Transverse colon (tissue), 4 donors: ENCODE data around the gene LRP5. TPM values are rescaled to one million over a fixed set of nuclear protein-coding genes. Genes with fewer than 3 reads are reported as not detected.

ENCODE experiments used
- DNase-seq: peaks from one replicate; pipeline ENCODE4 v3.0.0-alpha.2; 2019
- H3K27ac ChIP-seq, 4 donors: fragments of 200-600 bp; sonication (generic); 2 replicates each; pipeline ENCODE4 v1.5.1; 2016 to 2018; ENCODE audit warnings: inconsistent platforms in 4 of 4
- H3K27me3 ChIP-seq: fragments of 200-600 bp; sonication (generic); 2 replicates; pipeline ENCODE4 v1.5.1; 2017; ENCODE audit warnings: inconsistent platforms
- H3K36me3 ChIP-seq, 4 donors: fragments of 200-600 bp; sonication (generic); 2 replicates each; pipeline ENCODE4 v1.5.1; 2017 to 2019; ENCODE audit warnings: inconsistent platforms in 4 of 4
- H3K4me1 ChIP-seq, 4 donors: fragments of 200-600 bp; sonication (generic); 2 replicates each; pipeline ENCODE4 v1.5.1; 2017 to 2020; ENCODE audit warnings: inconsistent platforms in 4 of 4
- H3K4me3 ChIP-seq, 4 donors: fragments of 200-600 bp; sonication (generic); 1 replicate in 1 of 4; 2 replicates in 3 of 4; pipeline versions ENCODE4 v1.5.1 to v1.6.1; 2017 to 2019; ENCODE audit warnings: inconsistent platforms in 4 of 4
- H3K9me3 ChIP-seq, 2 donors: fragments of 200-600 bp; sonication (generic); 2 replicates each; pipeline ENCODE4 v1.5.1; 2017 to 2019; ENCODE audit warnings: inconsistent platforms in 2 of 2
- CTCF ChIP-seq, 5 experiments: fragments of 200-600 bp in 3 of 5; fragments of 450-650 bp in 2 of 5; sonication (generic) in 3 of 5; IDR thresholded peaks; 1 replicate in 2 of 5; 2 replicates in 3 of 5; pipeline ENCODE4 v1.5.1; 2016 to 2017; ENCODE audit warnings: antibody characterized with exemption in 5 of 5, inconsistent platforms in 3 of 5, mild to moderate bottlenecking in 2 of 5, moderate library complexity in 1 of 5
- EP300 ChIP-seq: sonication (generic); formaldehyde crosslinking; IDR thresholded peaks from one replicate; pipeline ENCODE4 v1.6.1; 2017; ENCODE audit warnings: antibody characterized with exemption, low read depth
- POLR2A ChIP-seq: fragments of 450-650 bp; IDR thresholded peaks from one replicate; pipeline ENCODE4 v1.6.1; 2016; ENCODE audit warnings: antibody characterized with exemption, mild to moderate bottlenecking, moderate library complexity
- POLR2AphosphoS5 ChIP-seq, 3 donors: sonication (generic); formaldehyde crosslinking; IDR thresholded peaks; one replicate each; pipeline ENCODE4 v1.6.1; 2016; ENCODE audit warnings: antibody characterized with exemption in 3 of 3
- WGBS, 2 donors: methylation state at CpG; one replicate each; pipeline ENCODE4 v1.1.5; 2018; ENCODE audit warnings: low coverage in 1 of 2; 5-methylcytosine and 5-hydroxymethylcytosine counted together
- in situ Hi-C, 4 donors: fragments of 200-750 bp; cut with MboI; loops; one replicate each; pipeline versions ENCODE4 v1.15.0 to v1.15.1; 2017; ENCODE audit warnings: low sequenced_read_pairs in 3 of 4, low pct_ligation_motif_present in 1 of 4, low pct_unique_long_range_greater_than_20kb in 1 of 4
- intact Hi-C: fragments of 100-400 bp; cut with DNase I; formaldehyde crosslinking; loops from one replicate; pipeline ENCODE4 v1.15.1; 2023; ENCODE audit warnings: low total_unique reads
- total RNA-seq, 4 donors: library from RNA; depleted of rRNA; stranded (reverse); fragments of >200 nt; gene quantifications; one replicate each; pipeline ENCODE4 v1.1.0, GENCODE V29; 2016

The LRP5 gene
- total RNA-seq, 4 donors from 2014 or later, result 72.6 to 138 (median 82.3) TPM

- H3K27me3 ChIP-seq, result no peaks in the 10 kb centered on the region
- H3K4me3 ChIP-seq, result no peak overlapping the region
- DNase-seq, result no peak
- in situ Hi-C loops, result no loop called here
- no peak overlapping the region for H3K27ac ChIP-seq
- TF ChIP-seq POLR2A (no peak), EP300 (no peak), POLR2AphosphoS5 (IDR thresholded peaks at IDR 0.05) (no peak), CTCF (IDR thresholded peaks at IDR 0.05) (no peak)
- no peaks in the 10 kb centered on the region for H3K9me3 ChIP-seq
- H3K36me3 ChIP-seq, result no peaks in the 10 kb centered on the region
- WGBS, 2 donors, result 95% methylated on average over 9 of the region's 9 CpGs; no CpG with 5 or more reads in 1 of the 2 donors
- intact Hi-C loops, result no loop called here
- peaks cover 32 to 52% (median 44%) of the 10 kb centered on the region in 4 donors for H3K4me1 ChIP-seq
Observed at GRCh38 chr11:68324241-68324640, 11.8 kb downstream of the LRP5 start.

DNA sequence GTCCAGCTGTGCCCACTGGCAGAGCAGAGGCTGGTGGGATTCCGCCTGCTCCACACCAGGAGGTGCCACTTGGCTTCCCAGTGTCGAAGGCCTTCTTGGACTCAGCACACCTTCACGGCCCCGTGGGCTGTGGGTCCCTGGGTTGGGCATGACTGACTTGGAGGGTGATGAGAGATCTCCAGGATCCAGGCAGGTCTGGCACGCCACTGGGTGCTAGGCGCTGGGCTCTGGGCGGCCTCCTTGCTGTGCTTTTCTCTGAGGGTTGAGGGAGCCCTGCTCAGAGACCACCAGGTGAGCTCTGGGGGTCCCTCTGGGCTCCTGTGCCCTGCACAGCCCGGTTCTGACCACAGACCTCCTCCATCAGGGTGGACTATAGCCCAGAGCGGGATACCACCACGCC is 12.3 kb downstream of the LRP5 start:
- no peak overlapping the region for H3K4me3 ChIP-seq
- H3K27ac ChIP-seq, result no peak overlapping the region
- in situ Hi-C loops (no loop called here), intact Hi-C loops (no loop called here)
- TF ChIP-seq POLR2A, result no peak
- no peak for TF ChIP-seq POLR2AphosphoS5 (IDR thresholded peaks at IDR 0.05)
- no peak for TF ChIP-seq EP300
- no peak for TF ChIP-seq CTCF (IDR thresholded peaks at IDR 0.05)
- H3K9me3 ChIP-seq, result no peaks in the 10 kb centered on the region
- H3K27me3 ChIP-seq, result no peaks in the 10 kb centered on the region
- 94% methylated on average over 10 of the region's 10 CpGs; no CpG with 5 or more reads in 1 of the 2 donors for WGBS, 2 donors
- H3K4me1 ChIP-seq, result peaks cover 32 to 54% (median 47%) of the 10 kb centered on the region in 4 donors
- no peak for DNase-seq
- H3K36me3 ChIP-seq, result no peaks in the 10 kb centered on the region

GRCh38 chr11:68325183-68325906 is 13.0 kb downstream of the LRP5 start:
- H3K36me3 ChIP-seq, result no peaks in the 10 kb centered on the region
- no peak overlapping the region for H3K4me3 ChIP-seq
- DNase-seq, result no peak
- H3K9me3 ChIP-seq, result no peaks in the 10 kb centered on the region
- intact Hi-C loops (no loop called here), in situ Hi-C loops (no loop called here)
- WGBS, 2 donors, result 78% methylated on average over 15 of the region's 18 CpGs; no CpG with 5 or more reads in 1 of the 2 donors
- H3K27ac ChIP-seq, result no peak overlapping the region
- H3K27me3 ChIP-seq, result no peaks in the 10 kb centered on the region
- peaks cover 37 to 61% (median 53%) of the 10 kb centered on the region in 4 donors for H3K4me1 ChIP-seq
- TF ChIP-seq POLR2A, result no peak
- TF ChIP-seq CTCF (IDR thresholded peaks at IDR 0.05), result no peak
- no peak for TF ChIP-seq POLR2AphosphoS5 (IDR thresholded peaks at IDR 0.05)

DNA sequence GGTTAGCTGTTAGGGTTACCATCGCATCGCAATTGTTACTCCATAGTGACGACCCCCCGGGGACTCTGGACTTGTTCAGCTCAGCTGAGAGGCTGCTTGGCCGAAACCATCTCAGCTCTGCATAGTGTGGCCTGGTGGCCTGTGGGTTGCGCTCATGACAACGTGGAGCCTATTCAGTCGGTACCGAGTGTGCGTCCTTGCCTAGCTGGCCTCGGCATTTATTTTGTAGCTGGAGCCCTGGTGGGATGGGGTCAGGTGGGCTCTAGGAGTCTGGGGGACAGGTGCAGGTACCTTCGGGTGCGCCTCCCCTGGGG is 13.5 kb downstream of the LRP5 start:
- Histone ChIP-seq H3K4me1 (peaks cover 40 to 66% (median 58%) of the 10 kb centered on the region in 4 donors), H3K4me3 (no peak overlapping the region), H3K27ac (no peak overlapping the region), H3K9me3 (no peaks in the 10 kb centered on the region), H3K36me3 (no peaks in the 10 kb centered on the region), H3K27me3 (no peaks in the 10 kb centered on the region)
- in situ Hi-C loops (no loop called here), intact Hi-C loops (no loop called here)
- no peak for TF ChIP-seq POLR2AphosphoS5 (IDR thresholded peaks at IDR 0.05)
- no peak for TF ChIP-seq EP300
- no peak for TF ChIP-seq POLR2A
- no peak for TF ChIP-seq CTCF (IDR thresholded peaks at IDR 0.05)
- no peak for DNase-seq
- WGBS, 2 donors, result 72% methylated on average over 13 of the region's 13 CpGs; no CpG with 5 or more reads in 1 of the 2 donors
